ENCODE data around the gene SPNS1. TPM values are rescaled to one million over a fixed set of nuclear protein-coding genes. Genes with fewer than 3 reads are reported as not detected.

SPNS1 gene
- total RNA-seq, 3 donors from 2014 or later (not counting 1 experiment from before 2014, with no cell fraction given), result 36.0 to 44.3 (median 36.9) TPM

DNA sequence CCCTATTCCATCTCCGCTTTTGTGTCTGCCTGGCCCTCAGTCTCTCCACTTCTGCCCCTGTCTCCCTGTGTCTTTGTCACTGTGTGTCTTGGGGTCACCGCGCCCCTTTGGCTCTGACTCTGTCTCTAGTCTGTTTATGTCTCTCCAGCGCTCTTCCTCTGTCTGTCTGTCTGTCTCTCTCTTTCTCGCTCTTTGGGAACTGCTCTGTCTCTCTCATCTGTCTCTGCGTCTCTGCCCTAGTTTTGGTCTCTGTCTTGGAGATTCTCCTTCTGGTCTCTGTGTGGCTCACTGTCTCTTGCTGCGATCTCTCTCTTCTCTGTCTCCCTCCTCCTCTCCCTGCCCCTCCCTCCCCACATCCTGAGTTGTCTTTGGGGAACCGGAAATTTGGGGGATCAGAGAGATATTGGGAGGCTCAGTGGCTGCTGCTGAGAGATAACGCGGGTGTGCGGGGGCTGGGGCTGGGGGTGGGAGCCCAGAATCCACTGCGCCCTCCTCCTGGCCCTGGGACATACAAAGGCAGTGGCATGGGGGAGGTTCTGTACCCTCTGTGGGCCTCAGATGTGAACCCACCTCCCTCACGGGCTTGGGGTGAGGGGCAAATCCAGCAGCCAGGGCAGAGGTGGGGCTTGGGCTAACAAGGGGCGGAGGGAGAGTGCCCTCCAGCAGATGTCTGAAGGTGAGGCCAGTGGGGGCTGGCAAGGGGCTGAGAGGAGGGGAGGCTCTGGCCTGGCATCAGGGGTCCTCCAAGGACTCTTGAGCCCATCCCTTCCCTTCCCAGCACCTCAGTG is 34.7 kb downstream of the SPNS1 start:
- Histone ChIP-seq H3K36me3 (ENCODE audit: control insufficient read depth, insufficient read depth, low read length) (no peaks in the 10 kb centered on the region), H3K27ac (ENCODE audit: low read length) (no peak overlapping the region), H3K4me1 (ENCODE audit: control insufficient read depth, insufficient read depth, low read length) (peaks cover 27% of the 10 kb centered on the region), H3K27me3 (ENCODE audit: control insufficient read depth, insufficient read depth, low read length) (no peaks in the 10 kb centered on the region), H3K4me3 (ENCODE audit: low read length) (no peak overlapping the region), H3K9me3 (ENCODE audit: control insufficient read depth, insufficient read depth, low read length) (no peaks in the 10 kb centered on the region)
- intact Hi-C loops (cut with micrococcal nuclease), result no loop called here
- Mint-ChIP-seq H3K27me3 (ENCODE audit: low read depth in 2 of 2) (peaks cover 0 to 3% of the 10 kb centered on the region in 2 donors), H3K36me3 (no peaks in the 10 kb centered on the region), H3K27ac (peak overlapping the region in 1 of 2 donors; percentile 27), H3K4me3 (no peak overlapping the region), H3K9me3 (no peaks in the 10 kb centered on the region), H3K4me1 (peaks cover 19 to 26% of the 10 kb centered on the region in 2 donors)
- TF ChIP-seq, protein P1, sequence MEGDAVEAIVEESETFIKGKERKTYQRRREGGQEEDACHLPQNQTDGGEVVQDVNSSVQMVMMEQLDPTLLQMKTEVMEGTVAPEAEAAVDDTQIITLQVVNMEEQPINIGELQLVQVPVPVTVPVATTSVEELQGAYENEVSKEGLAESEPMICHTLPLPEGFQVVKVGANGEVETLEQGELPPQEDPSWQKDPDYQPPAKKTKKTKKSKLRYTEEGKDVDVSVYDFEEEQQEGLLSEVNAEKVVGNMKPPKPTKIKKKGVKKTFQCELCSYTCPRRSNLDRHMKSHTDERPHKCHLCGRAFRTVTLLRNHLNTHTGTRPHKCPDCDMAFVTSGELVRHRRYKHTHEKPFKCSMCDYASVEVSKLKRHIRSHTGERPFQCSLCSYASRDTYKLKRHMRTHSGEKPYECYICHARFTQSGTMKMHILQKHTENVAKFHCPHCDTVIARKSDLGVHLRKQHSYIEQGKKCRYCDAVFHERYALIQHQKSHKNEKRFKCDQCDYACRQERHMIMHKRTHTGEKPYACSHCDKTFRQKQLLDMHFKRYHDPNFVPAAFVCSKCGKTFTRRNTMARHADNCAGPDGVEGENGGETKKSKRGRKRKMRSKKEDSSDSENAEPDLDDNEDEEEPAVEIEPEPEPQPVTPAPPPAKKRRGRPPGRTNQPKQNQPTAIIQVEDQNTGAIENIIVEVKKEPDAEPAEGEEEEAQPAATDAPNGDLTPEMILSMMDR (IDR thresholded peaks at IDR 0.05), result no peak
- ATAC-seq, result peak in 1 of 3 donors; percentile 45
- 47% methylated on average over 14 of the region's 14 CpGs for WGBS (ENCODE audit: insufficient coverage)
- peak in 1 of 2 donors; percentile 52 for DNase-seq

DNA sequence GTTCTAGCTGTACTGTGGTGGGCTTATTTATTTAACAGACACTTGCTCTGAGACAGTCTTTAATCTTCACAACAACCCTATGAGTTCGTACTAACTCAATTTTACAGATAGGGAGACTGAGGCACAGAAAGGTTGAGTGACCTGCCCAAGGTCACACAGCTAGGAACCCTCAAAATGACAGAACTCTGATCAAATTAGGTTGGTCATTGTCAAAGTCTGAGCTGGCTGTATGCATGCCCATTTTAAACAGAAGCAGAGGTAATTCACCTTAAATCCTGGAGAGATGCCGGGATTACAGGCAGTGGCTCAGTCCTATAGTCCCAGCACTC is 35.2 kb downstream of the SPNS1 start:
- H3K4me3 Mint-ChIP-seq, result no peak overlapping the region
- peaks cover 0 to 3% of the 10 kb centered on the region in 2 donors for H3K27me3 Mint-ChIP-seq (ENCODE audit: low read depth in 2 of 2)
- no peaks in the 10 kb centered on the region for H3K36me3 Mint-ChIP-seq
- WGBS (ENCODE audit: insufficient coverage), result 100% methylated on average over 2 of the region's 2 CpGs
- no peak overlapping the region for H3K27ac Mint-ChIP-seq
- DNase-seq (no peak), ATAC-seq (no peak)
- H3K9me3 ChIP-seq (ENCODE audit: control insufficient read depth, insufficient read depth, low read length), result no peaks in the 10 kb centered on the region
- intact Hi-C loops (cut with micrococcal nuclease), result no loop called here
- no peak overlapping the region for H3K4me3 ChIP-seq (ENCODE audit: low read length)
- peaks cover 19 to 30% of the 10 kb centered on the region in 2 donors for H3K4me1 Mint-ChIP-seq
- H3K27me3 ChIP-seq (ENCODE audit: control insufficient read depth, insufficient read depth, low read length), result no peaks in the 10 kb centered on the region
- H3K4me1 ChIP-seq (ENCODE audit: control insufficient read depth, insufficient read depth, low read length), result peaks cover 27% of the 10 kb centered on the region
- TF ChIP-seq, protein P1 (IDR thresholded peaks at IDR 0.05), result no peak
- no peak overlapping the region for H3K27ac ChIP-seq (ENCODE audit: low read length)
- no peaks in the 10 kb centered on the region for H3K36me3 ChIP-seq (ENCODE audit: control insufficient read depth, insufficient read depth, low read length)
- H3K9me3 Mint-ChIP-seq, result no peaks in the 10 kb centered on the region

DNA sequence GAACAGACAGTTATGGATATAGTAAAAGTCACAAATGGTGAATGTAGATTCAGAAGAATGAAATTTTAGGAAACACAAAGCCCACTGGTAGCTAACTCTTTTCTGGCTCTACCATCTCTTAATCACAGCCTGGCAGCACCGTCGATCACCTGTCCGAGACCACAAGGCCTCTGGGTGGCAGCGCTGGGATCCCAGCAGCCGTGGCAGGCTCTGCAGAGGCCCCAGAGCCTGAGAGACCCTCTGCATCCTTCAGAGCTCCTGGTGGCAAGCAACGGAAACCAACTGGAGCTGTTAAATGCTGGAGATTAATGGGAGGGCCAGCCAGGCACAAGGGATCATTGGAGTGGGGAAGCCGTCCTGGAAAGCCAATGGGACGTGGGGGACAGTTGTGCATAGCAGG is 36.5 kb downstream of the SPNS1 start:
- H3K36me3 ChIP-seq (ENCODE audit: control insufficient read depth, insufficient read depth, low read length), result no peaks in the 10 kb centered on the region
- TF ChIP-seq, protein P1 (IDR thresholded peaks at IDR 0.05), result no peak
- H3K36me3 Mint-ChIP-seq, result no peaks in the 10 kb centered on the region
- H3K27me3 ChIP-seq (ENCODE audit: control insufficient read depth, insufficient read depth, low read length), result no peaks in the 10 kb centered on the region
- peaks cover 27% of the 10 kb centered on the region for H3K4me1 ChIP-seq (ENCODE audit: control insufficient read depth, insufficient read depth, low read length)
- H3K9me3 ChIP-seq (ENCODE audit: control insufficient read depth, insufficient read depth, low read length), result no peaks in the 10 kb centered on the region
- peaks cover 19 to 31% of the 10 kb centered on the region in 2 donors for H3K4me1 Mint-ChIP-seq
- DNase-seq (no peak), ATAC-seq (no peak)
- WGBS (ENCODE audit: insufficient coverage), result 76% methylated on average over 8 of the region's 8 CpGs
- H3K27ac ChIP-seq (ENCODE audit: low read length), result no peak overlapping the region
- H3K4me3 ChIP-seq (ENCODE audit: low read length), result no peak overlapping the region
- intact Hi-C loops (cut with micrococcal nuclease), result no loop called here
- H3K4me3 Mint-ChIP-seq, result no peak overlapping the region
- H3K27ac Mint-ChIP-seq, result no peak overlapping the region
- H3K27me3 Mint-ChIP-seq (ENCODE audit: low read depth in 2 of 2), result peaks cover 0 to 3% of the 10 kb centered on the region in 2 donors
- H3K9me3 Mint-ChIP-seq, result no peaks in the 10 kb centered on the region

DNA sequence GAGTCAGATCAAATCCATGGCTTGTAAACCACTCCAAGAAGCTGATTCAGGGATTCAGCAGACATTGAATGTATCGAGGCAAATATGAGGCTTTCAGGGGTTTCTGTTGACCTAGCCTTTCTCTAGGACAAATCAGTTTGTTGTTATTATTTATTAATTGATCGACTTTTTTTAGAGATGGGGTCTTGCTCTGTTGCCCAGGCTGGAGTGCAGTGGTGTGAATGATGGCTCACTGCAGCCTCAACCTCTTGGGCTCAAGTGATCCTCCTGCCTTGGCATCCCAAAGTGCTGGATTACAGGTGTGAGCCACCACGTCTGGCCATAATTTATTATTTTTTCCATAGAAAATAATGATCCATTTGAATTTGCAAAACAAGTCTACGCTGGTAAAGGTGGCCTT is 37.3 kb downstream of the SPNS1 start:
- WGBS (ENCODE audit: insufficient coverage), result 97% methylated on average over 4 of the region's 4 CpGs
- Histone ChIP-seq H3K9me3 (ENCODE audit: control insufficient read depth, insufficient read depth, low read length) (no peaks in the 10 kb centered on the region), H3K27ac (ENCODE audit: low read length) (no peak overlapping the region), H3K27me3 (ENCODE audit: control insufficient read depth, insufficient read depth, low read length) (no peaks in the 10 kb centered on the region), H3K4me1 (ENCODE audit: control insufficient read depth, insufficient read depth, low read length) (peaks cover 27% of the 10 kb centered on the region), H3K36me3 (ENCODE audit: control insufficient read depth, insufficient read depth, low read length) (no peaks in the 10 kb centered on the region), H3K4me3 (ENCODE audit: low read length) (no peak overlapping the region)
- Mint-ChIP-seq H3K27me3 (ENCODE audit: low read depth in 2 of 2) (peaks cover 0 to 3% of the 10 kb centered on the region in 2 donors), H3K27ac (no peak overlapping the region), H3K4me1 (peaks cover 19 to 31% of the 10 kb centered on the region in 2 donors), H3K9me3 (no peaks in the 10 kb centered on the region), H3K36me3 (no peaks in the 10 kb centered on the region), H3K4me3 (no peak overlapping the region)
- ATAC-seq, result no peak
- DNase-seq, result no peak
- intact Hi-C loops (cut with micrococcal nuclease), result no loop called here
- TF ChIP-seq, protein P1 (IDR thresholded peaks at IDR 0.05), result no peak
